Measurements from ENCODE around the gene AGMO. TPM values are rescaled to one million over a fixed set of nuclear protein-coding genes. Genes with fewer than 3 reads are reported as not detected.

AGMO gene
- polyA plus RNA-seq, 3 donors: not detected

DNA sequence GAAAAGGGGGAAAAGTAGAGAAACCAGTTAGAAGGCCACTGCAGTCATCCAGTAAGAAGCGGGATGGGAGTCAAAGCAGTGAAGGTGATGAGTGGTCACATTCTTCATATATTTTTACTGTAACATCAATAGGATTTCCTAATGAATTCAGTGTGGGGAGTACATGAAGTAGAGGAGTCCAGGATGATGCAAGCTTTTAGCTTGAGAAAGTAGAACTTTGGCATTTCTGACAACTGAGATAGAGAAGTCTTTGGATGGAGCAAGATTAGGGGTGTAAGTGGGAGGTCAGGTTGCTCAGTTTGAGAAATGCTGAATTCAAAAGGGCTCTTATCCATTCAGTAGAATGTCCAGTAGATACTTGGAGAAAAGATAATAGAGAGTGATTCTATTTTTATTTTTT lies 395.2 kb downstream of the AGMO start:
- Mint-ChIP-seq H3K36me3 (no peaks in the 10 kb centered on the region), H3K27ac (no peak overlapping the region), H3K9me3 (peaks cover 0 to 4% (median 0%) of the 10 kb centered on the region in 7 donors), H3K4me1 (no peaks in the 10 kb centered on the region), H3K27me3 (ENCODE audit: low read depth in 3 of 3) (peaks cover 0 to 3% (median 0%) of the 10 kb centered on the region in 3 donors), H3K4me3 (no peak overlapping the region)
- Histone ChIP-seq H3K79me2 (ENCODE audit: insufficient read depth, low read length) (no peaks in the 10 kb centered on the region), H4K20me1 (ENCODE audit: insufficient read depth, low read length) (no peaks in the 10 kb centered on the region), H3K36me3 (replicated peaks in 1 of 2; ENCODE audit: control insufficient read depth in 1 of 2, insufficient read depth in 2 of 2, low read length in 2 of 2) (no peaks in the 10 kb centered on the region), H3K4me1 (ENCODE audit: control insufficient read depth in 1 of 2, insufficient read depth in 2 of 2, low read length in 2 of 2) (no peaks in the 10 kb centered on the region), H3K4me3 (replicated peaks in 1 of 3; ENCODE audit: low read depth in 2 of 3, low read length in 3 of 3) (no peak overlapping the region), H2AFZ (ENCODE audit: insufficient read depth, low read depth, low read length, poor library complexity, severe bottlenecking) (no peak overlapping the region), H3K27ac (ENCODE audit: low read depth in 1 of 2, low read length in 2 of 2) (no peak overlapping the region), H3K9me3 (replicated peaks in 1 of 2; ENCODE audit: control insufficient read depth in 1 of 2, insufficient read depth in 1 of 2, low read length in 2 of 2) (no peaks in the 10 kb centered on the region), H3K27me3 (ENCODE audit: control insufficient read depth in 2 of 2, insufficient read depth in 2 of 2, low read length in 2 of 2) (no peaks in the 10 kb centered on the region), H3K9ac (ENCODE audit: insufficient read depth, low read length, poor library complexity, severe bottlenecking) (no peak overlapping the region), H3K4me2 (replicated peaks; ENCODE audit: extremely low read depth, low read length, poor library complexity, severe bottlenecking) (no peak overlapping the region)
- intact Hi-C loops (cut with micrococcal nuclease): no loop called here
- no peak for TF ChIP-seq CTCF (IDR thresholded peaks at IDR 0.05)
- DNase-seq: no peak
- WGBS (ENCODE audit: insufficient coverage): no CpG with 5 or more reads among the region's 1 CpG

- H3K4me3 ChIP-seq (replicated peaks in 1 of 3; ENCODE audit: low read depth in 2 of 3, low read length in 3 of 3): no peak overlapping the region
- H3K4me3 Mint-ChIP-seq: no peak overlapping the region
- H3K27ac Mint-ChIP-seq: no peak overlapping the region
- no peaks in the 10 kb centered on the region for H3K36me3 ChIP-seq (replicated peaks in 1 of 2; ENCODE audit: control insufficient read depth in 1 of 2, insufficient read depth in 2 of 2, low read length in 2 of 2)
- no peak overlapping the region for H3K27ac ChIP-seq (ENCODE audit: low read depth in 1 of 2, low read length in 2 of 2)
- no peaks in the 10 kb centered on the region for H4K20me1 ChIP-seq (ENCODE audit: insufficient read depth, low read length)
- TF ChIP-seq CTCF (IDR thresholded peaks at IDR 0.05): no peak
- no peaks in the 10 kb centered on the region for H3K79me2 ChIP-seq (ENCODE audit: insufficient read depth, low read length)
- H3K9me3 Mint-ChIP-seq: peaks cover 0 to 13% (median 6%) of the 10 kb centered on the region in 7 donors
- H3K4me1 Mint-ChIP-seq: no peaks in the 10 kb centered on the region
- H3K27me3 ChIP-seq (ENCODE audit: control insufficient read depth in 2 of 2, insufficient read depth in 2 of 2, low read length in 2 of 2): no peaks in the 10 kb centered on the region
- no peaks in the 10 kb centered on the region for H3K4me1 ChIP-seq (ENCODE audit: control insufficient read depth in 1 of 2, insufficient read depth in 2 of 2, low read length in 2 of 2)
- no CpG with 5 or more reads among the region's 1 CpG for WGBS (ENCODE audit: insufficient coverage)
- no peak overlapping the region for H3K4me2 ChIP-seq (replicated peaks; ENCODE audit: extremely low read depth, low read length, poor library complexity, severe bottlenecking)
- peaks cover 0 to 8% of the 10 kb centered on the region in 2 donors for H3K9me3 ChIP-seq (replicated peaks in 1 of 2; ENCODE audit: control insufficient read depth in 1 of 2, insufficient read depth in 1 of 2, low read length in 2 of 2)
- DNase-seq: no peak
- H3K27me3 Mint-ChIP-seq (ENCODE audit: low read depth in 3 of 3): no peaks in the 10 kb centered on the region
- H3K36me3 Mint-ChIP-seq: no peaks in the 10 kb centered on the region
- H2AFZ ChIP-seq (ENCODE audit: insufficient read depth, low read depth, low read length, poor library complexity, severe bottlenecking): no peak overlapping the region
- intact Hi-C loops (cut with micrococcal nuclease): no loop called here
- H3K9ac ChIP-seq (ENCODE audit: insufficient read depth, low read length, poor library complexity, severe bottlenecking): no peak overlapping the region
Observed at GRCh38 chr7:15159261-15159660, 402.6 kb downstream of the AGMO start.
